ENCODE data around the gene VRK1. TPM values are rescaled to one million over a fixed set of nuclear protein-coding genes. Genes with fewer than 3 reads are reported as not detected.

The VRK1 gene
- total and polyA plus RNA-seq, 2 of the 8 experiments (the other 6 are each of a cell fraction or from before 2014, with no cell fraction given), result 24.2 to 64.8 TPM

DNA sequence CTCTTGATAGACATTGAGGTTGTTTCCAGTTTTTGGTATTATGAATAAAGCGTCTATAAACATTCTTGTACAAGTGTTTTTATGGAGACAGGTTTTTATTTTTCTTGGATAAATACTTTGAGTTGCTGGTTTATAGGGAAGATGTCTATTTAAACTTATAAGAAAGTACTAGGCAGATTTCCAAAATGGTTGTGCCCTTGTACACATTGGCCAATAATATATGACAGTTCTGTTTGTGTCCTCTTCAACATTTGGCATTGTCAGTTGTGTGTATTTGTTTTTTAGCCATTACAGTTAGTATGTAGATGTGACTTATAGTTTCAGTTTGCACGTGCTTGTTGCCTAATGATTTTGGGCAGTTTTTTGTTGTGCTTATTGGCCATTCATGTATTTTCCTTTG lies 42.1 kb downstream of the VRK1 start:
- H3K36me3 ChIP-seq (ENCODE audit: control insufficient read depth in 2 of 4, insufficient read depth in 4 of 4, low read length in 3 of 4), result peaks cover 0 to 13% (median 5%) of the 10 kb centered on the region in 4 experiments; a peak in 5 of 8 replicates

More for the DNA sequence above, 42.1 kb downstream of the VRK1 start:
- no peak overlapping the region for H4K8ac ChIP-seq (ENCODE audit: extremely low read depth, insufficient read depth, low read length)
- no peak overlapping the region for H2BK120ac ChIP-seq (replicated peaks; ENCODE audit: low read depth, low read length)
- H3K9me3 ChIP-seq (ENCODE audit: insufficient read depth in 2 of 2, low read depth in 1 of 2, low read length in 1 of 2), result no peaks in the 10 kb centered on the region
- no peak overlapping the region for H4K5ac ChIP-seq (ENCODE audit: insufficient read length, low read depth, low read length)
- no peaks in the 10 kb centered on the region for H3K23me2 ChIP-seq (ENCODE audit: low read depth, low read length)
- no peak overlapping the region for H3K14ac ChIP-seq (ENCODE audit: insufficient read length)
- H3K4me1 ChIP-seq (replicated peaks in 1 of 4; ENCODE audit: control insufficient read depth in 3 of 4, insufficient read depth in 4 of 4, low read length in 3 of 4), result no peaks in the 10 kb centered on the region
- H4K20me1 ChIP-seq (replicated peaks in 1 of 2; ENCODE audit: control insufficient read depth in 1 of 2, insufficient read depth in 2 of 2, low read length in 2 of 2), result peaks cover 0 to 1% of the 10 kb centered on the region in 2 experiments
- no peak overlapping the region for H4K91ac ChIP-seq (replicated peaks; ENCODE audit: insufficient read length, low read length)
- WGBS, 2 experiments (ENCODE audit: extremely low coverage in 1 of 2, insufficient coverage in 1 of 2, insufficient read length in 1 of 2, insufficient replicate concordance in 2 of 2, low coverage in 1 of 2, low lambda C conversion rate in 2 of 2, missing lambda C conversion rate in 1 of 2), result 82% methylated on average over 2 of the region's 2 CpGs; no CpG with 5 or more reads in 1 of the 2 experiments
- H3K27me3 ChIP-seq (replicated peaks in 1 of 4; ENCODE audit: control insufficient read depth in 3 of 4, extremely low read depth in 1 of 4, insufficient read depth in 3 of 4, low read length in 3 of 4), result no peaks in the 10 kb centered on the region
- no peak overlapping the region for H2BK15ac ChIP-seq (ENCODE audit: low read length)
- no peak overlapping the region for H3K23ac ChIP-seq (ENCODE audit: insufficient read length)
- H2AFZ ChIP-seq (ENCODE audit: low read length), result no peak overlapping the region
- H3K27ac ChIP-seq (ENCODE audit: low read depth, low read length), result no peak overlapping the region
- FAIRE-seq (no peak), DNase-seq (ENCODE audit: low read depth in 1 of 2, low spot score in 2 of 2) (no peak)
- ChIA-PET CTCF (ENCODE audit: partially characterized antibody) (no interaction called here), POLR2A (ENCODE audit: partially characterized antibody) (no interaction called here)
- H3K79me2 ChIP-seq (ENCODE audit: control insufficient read depth in 1 of 2, insufficient read depth in 2 of 2, low read length in 2 of 2), result peaks cover 0 to 3% of the 10 kb centered on the region in 2 experiments; a peak in 1 of 4 replicates
- no peak overlapping the region for H2BK20ac ChIP-seq (ENCODE audit: low read length)
- H3K4ac ChIP-seq (replicated peaks; ENCODE audit: insufficient read length, low read depth, low read length), result no peak overlapping the region
- no peak overlapping the region for H2BK5ac ChIP-seq (ENCODE audit: low read depth, low read length)
- no peak overlapping the region for H2AK5ac ChIP-seq (ENCODE audit: low read depth, low read length)
- no peak overlapping the region for H3K56ac ChIP-seq (replicated peaks; ENCODE audit: insufficient read length, low read depth, low read length)
- H2BK12ac ChIP-seq (ENCODE audit: low read depth, low read length), result no peak overlapping the region
- H3K18ac ChIP-seq (ENCODE audit: extremely low read depth, low read length), result no peak overlapping the region
- TF ChIP-seq SIRT6 (IDR thresholded peaks at IDR 0.05; ENCODE audit: low read length), result no peak
- TF ChIP-seq, protein P1, sequence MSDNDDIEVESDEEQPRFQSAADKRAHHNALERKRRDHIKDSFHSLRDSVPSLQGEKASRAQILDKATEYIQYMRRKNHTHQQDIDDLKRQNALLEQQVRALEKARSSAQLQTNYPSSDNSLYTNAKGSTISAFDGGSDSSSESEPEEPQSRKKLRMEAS (IDR thresholded peaks at IDR 0.05), result no peak
- no peak for TF ChIP-seq GTF2F1 (IDR thresholded peaks at IDR 0.05; ENCODE audit: borderline replicate concordance, low read depth, low read length)
- no peak for TF ChIP-seq RNF2 (IDR thresholded peaks at IDR 0.05; ENCODE audit: borderline replicate concordance, low read depth, low read length, missing control alignments, poor library complexity, severe bottlenecking)
- no peak for TF ChIP-seq TBP (IDR thresholded peaks at IDR 0.05; ENCODE audit: low read depth, low read length)
- no peaks in the 10 kb centered on the region for H3K79me1 ChIP-seq (ENCODE audit: low read depth, low read length)
- H3K4me2 ChIP-seq (ENCODE audit: insufficient read depth in 1 of 2, low read depth in 2 of 2, low read length in 2 of 2), result no peak overlapping the region
- no peak overlapping the region for H3K9ac ChIP-seq (replicated peaks in 1 of 4; ENCODE audit: extremely low read depth in 1 of 4, low read depth in 3 of 4, low read length in 3 of 4)
- no peak overlapping the region for H3K4me3 ChIP-seq (ENCODE audit: extremely low read depth in 1 of 4, insufficient read depth in 2 of 4, low read depth in 3 of 4, low read length in 4 of 4)

Data from H1 (cell line).